HG03103 (cell line): ENCODE measurements around the gene IGFBP5.

Experiments used
- ATAC-seq: cut with Tn5 transposase; IDR thresholded peaks from one replicate; pipeline ENCODE4 v1.9.1; 2021; ENCODE audit warnings: low read depth; ENCODE audit not compliant: unreplicated experiment

The IGFBP5 gene

GRCh38 chr2:216650626-216651257 is 44.6 kb downstream of the IGFBP5 start:
- ATAC-seq: no peak

DNA sequence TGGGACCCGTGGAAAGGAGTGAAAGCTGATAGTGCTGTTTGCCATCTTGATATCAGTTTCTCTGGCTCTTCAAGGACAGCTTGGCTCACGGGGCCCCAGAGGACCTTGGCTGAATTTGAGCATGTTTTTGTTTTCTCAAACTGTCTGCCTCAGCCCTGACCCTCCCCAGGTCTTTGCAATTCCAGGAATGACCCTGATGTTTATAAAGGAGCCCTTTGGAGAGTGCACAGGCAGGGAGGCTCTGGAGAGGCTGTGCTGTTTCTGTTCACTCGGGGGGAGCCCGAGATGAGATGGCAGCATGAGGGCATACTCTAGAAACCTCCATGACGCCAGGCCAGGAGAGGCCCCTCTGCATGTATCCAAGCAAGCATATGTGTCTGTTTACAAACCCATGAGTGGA is 45.8 kb downstream of the IGFBP5 start:
- ATAC-seq: no peak

DNA sequence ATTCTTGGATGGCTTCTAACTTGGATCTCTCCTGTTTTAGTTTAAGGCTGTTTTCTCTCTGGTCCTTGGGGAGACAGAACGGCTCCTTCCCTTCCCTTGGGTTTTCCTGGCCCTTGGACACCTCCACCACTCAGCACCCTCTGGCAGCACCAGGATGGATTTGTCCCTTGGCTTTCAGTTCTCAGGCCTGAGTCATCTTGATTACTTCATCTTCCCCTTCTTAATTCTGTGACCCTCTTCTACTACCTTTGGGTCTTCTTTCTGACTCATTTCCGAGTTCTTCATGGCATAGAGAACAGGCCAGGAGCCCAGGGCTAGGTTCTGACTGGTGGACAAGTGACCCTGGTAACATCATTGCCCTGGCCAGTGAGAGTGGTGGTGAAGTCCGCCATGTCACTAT is 47.2 kb downstream of the IGFBP5 start:
- no peak for ATAC-seq

DNA sequence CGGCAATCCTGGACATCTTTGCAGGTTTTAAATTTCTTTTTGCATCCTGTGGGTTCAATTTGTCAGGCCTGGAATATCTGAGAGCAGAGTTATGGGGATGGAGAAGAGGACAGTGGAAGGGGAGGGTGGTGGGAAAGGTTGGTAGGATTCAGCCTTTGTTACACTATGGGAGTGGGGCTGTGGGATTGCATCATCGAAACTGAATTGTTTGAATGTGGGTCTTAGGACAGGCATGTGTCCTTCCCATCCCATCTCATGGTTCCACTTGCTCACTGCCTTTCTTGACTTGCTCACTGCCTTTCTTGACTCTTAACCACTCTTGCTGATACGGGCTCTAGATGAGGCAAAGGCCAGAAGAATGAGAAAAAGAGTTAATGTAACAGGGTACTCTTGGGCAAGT is 49.2 kb downstream of the IGFBP5 start:
- ATAC-seq: no peak

GRCh38 chr2:216645636-216645950 is 49.8 kb downstream of the IGFBP5 start:
- ATAC-seq: no peak

- ATAC-seq: no peak
Measured at GRCh38 chr2:216644842-216645635, 50.3 kb downstream of the IGFBP5 start.

GRCh38 chr2:216643986-216644659 is 51.2 kb downstream of the IGFBP5 start:
- no peak for ATAC-seq

DNA sequence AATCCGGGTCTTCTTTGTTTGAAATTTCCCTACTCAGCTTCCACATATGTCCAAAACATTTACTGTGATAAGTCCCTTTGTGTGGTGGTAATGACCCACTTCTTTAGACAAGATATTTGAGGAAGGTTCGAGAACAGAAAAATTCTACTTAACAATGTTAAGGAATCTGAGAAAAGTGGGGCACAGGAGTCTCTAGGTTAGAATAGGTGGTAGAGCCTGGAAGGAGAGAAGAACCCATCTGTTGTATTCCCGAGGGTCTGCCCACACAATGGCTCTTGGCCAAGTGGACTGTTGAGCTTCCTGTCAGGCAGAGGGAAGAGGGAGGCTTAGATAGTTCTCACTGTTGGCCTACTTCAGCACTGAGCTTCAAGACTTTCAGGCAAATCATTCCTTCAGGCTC is 57.9 kb downstream of the IGFBP5 start:
- ATAC-seq: no peak

DNA sequence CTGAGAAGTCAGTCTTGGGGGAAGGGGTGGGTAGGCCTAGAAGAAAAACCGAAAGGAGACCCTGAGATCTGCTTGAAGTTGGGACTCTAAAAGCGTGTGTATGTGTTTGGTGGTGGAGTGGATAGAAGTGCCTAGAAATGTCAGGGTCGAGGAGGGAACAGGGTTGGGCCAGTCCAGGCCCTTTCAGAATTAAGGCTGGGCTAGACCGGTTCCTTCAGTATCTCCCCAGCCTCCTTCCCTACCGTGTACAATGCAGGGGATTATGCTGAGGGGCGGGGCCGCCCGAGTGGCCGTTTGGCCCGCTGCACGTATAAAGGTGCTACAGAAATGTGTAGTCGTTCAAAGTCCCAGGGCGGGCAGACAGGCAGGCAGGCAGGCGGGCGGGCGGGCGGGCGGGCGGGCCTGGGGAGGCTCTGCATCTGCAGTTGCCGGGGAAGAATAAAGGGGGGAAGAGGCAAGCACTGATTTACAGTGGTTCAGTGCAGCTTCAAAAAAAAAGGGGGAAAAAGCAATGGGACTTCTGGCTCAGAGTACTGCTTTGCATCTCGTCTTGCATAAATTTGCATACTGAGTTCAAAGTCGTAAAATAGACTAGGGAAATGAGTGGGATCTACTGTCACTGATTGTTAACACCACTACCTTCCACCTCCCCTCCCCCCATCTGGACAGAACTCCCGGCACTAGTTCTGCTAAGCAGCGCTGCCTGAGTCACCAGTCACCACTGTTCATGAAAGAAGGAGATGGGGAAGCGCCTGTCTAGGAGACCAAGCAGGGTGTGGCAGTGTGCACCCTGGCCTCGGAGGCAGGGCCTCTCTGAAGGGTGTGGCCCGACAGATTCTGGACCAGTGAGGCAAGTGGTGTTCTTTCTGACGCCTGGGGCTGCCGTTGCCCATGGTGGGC is 58.5 kb downstream of the IGFBP5 start:
- no peak for ATAC-seq

- no peak for ATAC-seq
Measured at GRCh38 chr2:216635701-216636550, 59.4 kb downstream of the IGFBP5 start.

DNA sequence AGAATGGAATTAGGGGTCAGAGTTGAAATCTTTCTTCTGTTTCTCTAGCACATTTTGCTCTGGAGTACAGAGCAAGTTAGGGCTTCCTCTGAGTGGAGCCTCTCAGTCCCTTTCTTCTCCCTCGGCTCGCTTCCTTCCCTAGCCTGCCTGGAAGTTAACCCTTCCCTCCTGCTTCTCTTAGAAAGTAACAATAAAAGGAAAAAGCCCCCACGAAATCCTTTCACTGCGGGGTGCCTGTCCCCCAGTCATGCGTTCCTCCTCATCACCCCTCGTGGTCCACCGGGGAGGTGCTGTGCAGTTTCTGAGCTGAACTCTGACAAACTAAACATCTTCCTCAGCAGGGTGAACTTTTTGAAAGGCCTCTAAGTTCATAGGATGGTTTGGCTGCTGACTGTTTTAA is 60.2 kb downstream of the IGFBP5 start:
- no peak for ATAC-seq

GRCh38 chr2:216634370-216635148 is 60.8 kb downstream of the IGFBP5 start:
- no peak for ATAC-seq

DNA sequence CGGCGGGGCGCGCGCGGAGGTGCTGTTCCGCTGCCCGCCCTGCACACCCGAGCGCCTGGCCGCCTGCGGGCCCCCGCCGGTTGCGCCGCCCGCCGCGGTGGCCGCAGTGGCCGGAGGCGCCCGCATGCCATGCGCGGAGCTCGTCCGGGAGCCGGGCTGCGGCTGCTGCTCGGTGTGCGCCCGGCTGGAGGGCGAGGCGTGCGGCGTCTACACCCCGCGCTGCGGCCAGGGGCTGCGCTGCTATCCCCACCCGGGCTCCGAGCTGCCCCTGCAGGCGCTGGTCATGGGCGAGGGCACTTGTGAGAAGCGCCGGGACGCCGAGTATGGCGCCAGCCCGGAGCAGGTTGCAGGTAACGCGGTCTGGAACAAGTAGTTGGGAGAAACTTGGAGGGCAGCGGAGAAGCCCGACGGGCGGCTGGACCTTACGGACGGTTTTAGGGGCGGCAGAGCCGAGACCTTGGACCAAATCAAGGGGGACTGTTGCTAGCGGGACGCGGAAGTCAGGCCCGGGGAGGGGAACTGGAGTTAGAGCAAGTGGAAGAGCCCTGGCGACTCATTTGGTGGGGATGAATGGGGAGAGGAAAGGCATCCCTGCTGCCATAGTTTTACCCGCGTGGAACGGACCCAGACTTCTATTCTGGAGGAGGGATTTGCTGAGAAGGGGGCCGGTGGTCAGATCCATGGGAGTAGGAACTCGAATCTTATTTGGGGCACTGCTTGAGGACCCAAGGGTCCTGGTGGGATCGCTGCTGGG is 61.6 kb downstream of the IGFBP5 start:
- ATAC-seq: no peak

DNA sequence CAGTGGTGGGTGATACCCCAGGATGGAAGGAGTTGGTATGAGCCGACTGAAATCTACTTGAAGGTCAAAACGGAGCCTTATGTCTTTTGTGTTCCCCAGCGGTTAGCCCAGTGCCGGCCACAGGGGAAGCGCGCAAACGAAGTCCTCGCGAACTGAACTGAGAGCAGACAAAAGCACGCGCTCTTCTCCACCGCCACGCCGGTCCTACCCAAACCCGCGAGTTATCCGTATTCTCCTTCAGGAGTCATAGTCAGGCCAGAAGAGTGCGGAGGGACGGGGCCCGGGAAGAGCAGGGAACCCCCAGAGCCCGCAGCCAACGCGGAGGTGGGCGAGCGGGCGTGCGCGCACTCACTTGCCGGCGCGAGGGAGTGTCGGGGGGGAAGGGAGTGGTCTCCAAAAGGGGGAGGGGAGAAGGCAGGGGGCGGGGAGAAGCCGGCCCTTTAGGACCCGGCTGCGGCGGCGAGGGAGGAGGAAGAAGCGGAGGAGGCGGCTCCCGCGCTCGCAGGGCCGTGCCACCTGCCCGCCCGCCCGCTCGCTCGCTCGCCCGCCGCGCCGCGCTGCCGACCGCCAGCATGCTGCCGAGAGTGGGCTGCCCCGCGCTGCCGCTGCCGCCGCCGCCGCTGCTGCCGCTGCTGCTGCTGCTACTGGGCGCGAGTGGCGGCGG is 62.3 kb downstream of the IGFBP5 start, which contains the start of gene IGFBP2:
TSS of gene IGFBP2 (plus strand) at position 469 of the 664 bp plus-strand sequence. CDS start at position 573, 104 bp downstream.
- ATAC-seq: no peak

- ATAC-seq: no peak
Measured at GRCh38 chr2:216632346-216632951, 62.9 kb downstream of the IGFBP5 start.

GRCh38 chr2:216629784-216630183 is 65.6 kb downstream of the IGFBP5 start:
- no peak for ATAC-seq

DNA sequence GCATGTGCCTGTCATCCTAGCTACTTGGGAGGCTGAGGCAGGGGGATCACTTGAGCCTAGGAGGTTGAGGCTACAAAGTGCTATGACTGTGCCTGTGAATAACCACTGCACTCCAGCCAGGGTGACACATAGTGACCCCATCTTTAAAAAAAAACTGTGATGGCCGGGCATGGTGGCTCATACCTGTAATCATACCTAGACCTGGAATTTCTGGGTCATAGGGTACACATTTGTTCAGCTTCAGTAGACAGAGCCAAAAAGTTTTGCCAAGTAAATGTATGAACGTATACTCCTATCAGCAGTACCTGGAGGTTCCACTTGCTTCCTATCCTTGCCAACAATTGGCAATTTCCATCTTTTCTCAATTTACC is 68.5 kb downstream of the IGFBP5 start:
- no peak for ATAC-seq
